DMS114 treated with DMSO at 0.1 percent for 48 hours (cell line): ENCODE results near the gene ENTPD3.

Source experiments
- DNase-seq: peaks from one replicate; lab custom pipeline; 2025; ENCODE audit not compliant: unreplicated experiment; lab: John Stamatoyannopoulos, UW

The ENTPD3 gene

DNA sequence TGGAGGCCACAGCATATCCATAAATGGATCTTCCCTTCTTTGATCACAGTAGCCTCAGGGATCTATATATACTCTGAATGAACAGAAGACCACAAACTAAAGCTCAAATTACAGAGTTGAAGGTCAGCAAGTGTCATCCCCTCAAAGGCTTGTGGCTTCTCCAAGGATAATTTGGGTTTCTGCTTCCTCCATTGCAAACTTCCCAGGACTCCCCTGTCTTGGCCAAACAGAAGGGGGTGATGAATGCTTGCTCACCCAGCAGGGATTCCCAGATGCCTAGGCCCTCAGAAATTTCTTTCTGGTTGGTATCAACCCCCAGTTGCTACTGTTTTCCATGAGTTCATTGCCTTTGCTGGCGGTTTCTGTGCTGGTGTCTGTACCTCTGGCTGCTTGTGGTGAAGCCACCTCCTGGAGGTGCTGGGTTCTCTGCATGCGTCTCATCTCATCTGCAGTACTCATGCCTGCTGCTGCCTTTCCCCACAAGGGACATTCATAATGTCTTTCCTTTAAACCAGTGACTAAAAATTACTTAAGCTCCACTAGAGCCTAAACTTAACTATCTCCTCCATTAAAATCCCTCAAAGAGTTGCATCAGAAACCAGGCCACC is 17.7 kb downstream of the ENTPD3 start:
- no peak for DNase-seq

DNA sequence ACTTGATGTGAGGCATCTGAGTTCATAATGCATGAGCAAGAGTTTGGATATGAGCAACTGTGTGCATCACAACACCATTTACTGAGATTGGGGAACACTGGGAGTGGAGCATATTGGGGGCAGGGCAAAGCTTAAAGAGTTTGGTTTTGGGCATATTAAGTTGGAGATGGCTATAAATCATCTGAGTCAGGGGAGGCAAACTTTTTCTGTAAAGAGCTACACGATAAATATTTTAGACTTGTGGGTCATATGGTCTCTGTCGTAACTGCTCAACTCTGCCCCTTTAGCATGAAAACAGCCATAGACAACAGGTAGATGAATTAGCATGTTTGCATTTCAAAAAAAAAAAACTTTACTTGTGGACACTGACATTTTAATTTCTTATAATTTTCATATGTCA is 20.0 kb downstream of the ENTPD3 start:
- no peak for DNase-seq

- no peak for DNase-seq
Observed at GRCh38 chr3:40407611-40408010, 20.6 kb downstream of the ENTPD3 start.

DNA sequence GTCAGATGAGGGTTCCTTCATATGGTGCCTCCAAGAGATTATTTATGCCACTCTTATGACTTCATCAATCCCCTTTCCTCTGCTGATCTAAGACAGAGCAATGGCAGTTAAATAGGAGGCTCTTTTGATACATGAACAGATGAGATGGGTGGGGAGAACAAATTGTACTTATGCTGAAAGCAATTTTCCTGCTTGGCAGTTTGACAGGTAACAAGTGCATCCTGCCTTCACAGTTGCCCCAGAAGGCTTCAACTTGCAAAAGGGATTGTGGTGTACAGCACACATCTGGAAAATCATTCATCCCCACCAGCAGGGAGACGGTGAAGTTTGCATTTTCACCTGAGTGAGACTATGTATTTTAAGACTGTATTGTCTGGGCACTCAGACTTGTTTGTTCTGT is 27.3 kb downstream of the ENTPD3 start:
- no peak for DNase-seq

GRCh38 chr3:40417845-40418543 is 31.0 kb downstream of the ENTPD3 start:
- no peak for DNase-seq

- DNase-seq: no peak
Observed at GRCh38 chr3:40422861-40423260, 35.9 kb downstream of the ENTPD3 start.

- no peak for DNase-seq
Observed at GRCh38 chr3:40427045-40427669, 40.2 kb downstream of the ENTPD3 start.

DNA sequence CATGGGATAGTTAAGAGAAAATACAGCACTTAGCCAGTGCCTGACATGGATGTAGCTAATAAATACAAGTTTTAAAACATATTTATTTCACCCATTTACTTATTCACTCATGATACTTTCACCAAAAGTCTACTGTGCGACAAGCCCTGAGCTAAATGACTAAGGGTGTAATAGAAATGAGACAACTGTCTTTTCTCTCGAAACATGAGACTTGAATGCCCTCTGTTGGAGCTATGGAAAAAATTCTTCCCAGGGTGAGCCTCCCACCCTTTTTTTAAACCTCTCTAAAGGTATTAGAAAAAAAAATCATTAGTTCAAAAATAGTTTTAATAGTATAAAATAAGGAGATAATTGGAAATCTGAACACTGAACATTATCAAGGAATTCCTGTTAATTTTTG is 45.8 kb downstream of the ENTPD3 start:
- no peak for DNase-seq

- no peak for DNase-seq
Observed at GRCh38 chr3:40437889-40438288, 50.9 kb downstream of the ENTPD3 start.

- DNase-seq: no peak
Observed at GRCh38 chr3:40445062-40445461, 58.1 kb downstream of the ENTPD3 start.

DNA sequence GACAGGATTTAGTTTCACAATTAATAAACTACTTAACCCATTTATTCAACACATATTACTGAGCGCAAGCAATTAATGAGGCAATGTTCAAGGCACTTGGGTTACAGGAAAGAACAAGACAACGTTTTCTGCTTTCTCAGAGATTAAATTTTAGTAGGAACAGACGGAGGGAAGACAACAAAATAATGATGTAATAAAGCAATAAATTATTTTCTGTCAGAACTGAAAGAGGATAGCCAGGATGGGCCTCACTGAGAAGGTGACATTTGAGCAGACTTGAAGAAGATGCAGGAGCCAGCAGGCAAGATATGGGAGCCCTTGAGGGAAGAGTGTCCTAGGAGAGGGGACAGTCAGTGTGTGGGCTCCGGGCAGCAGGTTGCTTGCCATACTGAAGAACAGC is 58.9 kb downstream of the ENTPD3 start:
- DNase-seq: no peak

DNA sequence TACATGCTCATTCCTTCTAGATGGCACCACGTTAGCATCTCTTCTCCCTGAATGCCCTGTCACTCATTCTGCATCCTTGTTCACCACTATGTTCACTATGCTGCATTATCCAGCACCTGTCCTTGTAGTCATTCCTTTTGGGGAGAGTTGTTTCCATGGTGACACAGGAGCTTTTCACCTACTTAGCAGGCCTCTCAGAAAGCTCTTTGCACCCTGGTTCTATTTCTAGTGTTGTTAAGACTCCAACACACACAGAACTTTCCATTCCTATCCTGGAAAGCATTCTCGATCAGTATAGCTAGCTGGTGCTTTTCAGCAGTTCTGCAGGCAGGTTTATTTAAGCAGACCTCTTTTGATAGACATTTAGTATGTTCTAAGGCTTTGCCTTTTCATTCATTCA is 63.5 kb downstream of the ENTPD3 start:
- no peak for DNase-seq

- DNase-seq: no peak
Observed at GRCh38 chr3:40451551-40451950, 64.6 kb downstream of the ENTPD3 start.

- no peak for DNase-seq
Observed at GRCh38 chr3:40452057-40452456, 65.1 kb downstream of the ENTPD3 start.

- no peak for DNase-seq
Observed at GRCh38 chr3:40452562-40452875, 65.5 kb downstream of the ENTPD3 start.

GRCh38 chr3:40452876-40453730 is 66.1 kb downstream of the ENTPD3 start:
- peak; percentile 99 for DNase-seq

GRCh38 chr3:40453933-40454332 is 66.9 kb downstream of the ENTPD3 start:
- no peak for DNase-seq

DNA sequence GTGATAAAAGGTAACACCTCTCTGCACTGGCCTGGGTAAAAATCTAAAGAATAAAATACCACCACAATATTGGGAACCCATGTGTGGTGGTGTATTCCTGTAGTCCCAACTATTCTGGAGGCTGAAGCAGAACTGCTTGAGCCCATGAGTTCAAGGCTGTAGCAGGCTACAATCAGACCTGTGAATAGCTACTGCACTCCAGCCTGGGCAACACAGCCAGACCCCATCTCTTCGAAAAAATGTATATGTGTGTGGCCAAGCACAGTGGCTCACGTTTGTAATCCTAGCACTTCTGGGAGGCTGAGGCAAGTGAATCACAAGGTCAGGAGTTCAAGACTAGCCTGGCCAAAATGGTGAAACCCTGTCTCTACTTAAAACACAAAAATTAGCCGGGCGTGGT is 68.3 kb downstream of the ENTPD3 start:
- no peak for DNase-seq

DNA sequence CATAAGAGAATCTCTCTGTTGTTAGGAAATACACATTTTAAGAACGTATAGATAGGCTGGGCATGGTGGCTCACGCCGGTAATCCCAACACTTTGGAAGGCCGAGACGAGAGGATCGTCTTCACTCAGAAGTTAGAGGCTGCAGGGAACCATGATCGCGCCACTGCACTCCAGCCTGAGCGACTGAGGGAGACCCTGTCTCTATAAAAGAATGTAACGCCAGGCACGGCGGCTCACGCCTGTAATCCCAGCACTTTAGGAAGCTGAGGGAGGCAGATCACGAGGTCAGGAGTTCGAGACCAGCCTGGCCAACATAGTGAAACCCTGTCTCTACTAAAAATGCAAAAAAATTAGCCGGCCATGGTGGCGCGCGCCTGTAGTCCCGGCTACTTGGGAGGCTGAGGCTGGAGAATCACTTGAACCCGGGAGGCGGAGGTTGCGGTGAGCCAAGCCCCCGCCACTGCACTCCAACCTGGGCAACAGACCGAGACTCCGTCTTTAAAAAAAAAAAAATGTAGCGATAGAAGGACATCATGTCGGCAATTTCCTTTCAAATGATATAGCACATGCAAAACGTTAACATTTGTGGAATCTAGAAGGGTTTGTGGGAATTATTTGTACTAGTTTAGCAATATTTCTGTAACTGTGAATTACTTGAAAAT is 69.4 kb downstream of the ENTPD3 start:
- DNase-seq: no peak

- DNase-seq: peak; percentile 89
Observed at GRCh38 chr3:40456940-40457823, 70.2 kb downstream of the ENTPD3 start, which contains the start of gene RPL14. Gene RPL14 (plus strand): TSS chr3:40457339. CDS start chr3:40457472, 133 bp downstream.
